Testis (tissue), 2 donors: ENCODE measurements around the gene CHRNA5.

ENCODE experiments used
- CTCF ChIP-seq, 3 experiments: fragments of 450-650 bp in 2 of 3; fragments of 200-600 bp in 1 of 3; sonication (generic) in 1 of 3; IDR thresholded peaks; one replicate each; pipeline ENCODE4 v1.5.1; 2016 to 2019; ENCODE audit warnings: antibody characterized with exemption in 3 of 3, mild to moderate bottlenecking in 2 of 3, moderate library complexity in 1 of 3
- POLR2A ChIP-seq: fragments of 450-650 bp; IDR thresholded peaks from one replicate; pipeline ENCODE4 v1.6.1; 2017; ENCODE audit warnings: antibody characterized with exemption, mild to moderate bottlenecking, moderate library complexity

- TF ChIP-seq POLR2A (no peak), CTCF (IDR thresholded peaks at IDR 0.05) (no peak)
Observed at GRCh38 chr15:78570710-78571109, 5.4 kb downstream of the CHRNA5 start.
